Adrenal gland (tissue), 5 donors: Measurements from ENCODE around the gene FOXP2.

Experiments used
- CTCF ChIP-seq, 6 experiments: fragments of 450-650 bp in 4 of 6; fragments of 200-600 bp in 2 of 6; sonication (generic) in 1 of 6; IDR thresholded peaks; 1 replicate in 5 of 6; 2 replicates in 1 of 6; pipeline versions ENCODE4 v1.5.1 to v1.8.0; 2016 to 2021; ENCODE audit warnings: antibody characterized with exemption in 6 of 6, mild to moderate bottlenecking in 2 of 6, moderate library complexity in 1 of 6
- POLR2A ChIP-seq, 2 donors: fragments of 450-650 bp; IDR thresholded peaks; one replicate each; pipeline ENCODE4 v1.6.1; 2017; ENCODE audit warnings: antibody characterized with exemption in 2 of 2, mild to moderate bottlenecking in 2 of 2, moderate library complexity in 1 of 2
- donor health status: DM: no; HTN: no; CAD: no.

- no peak for TF ChIP-seq CTCF (IDR thresholded peaks at IDR 0.05)
- no peak for TF ChIP-seq POLR2A (IDR thresholded peaks at IDR 0.05)
Observed at GRCh38 chr7:114548081-114548980, 133.7 kb downstream of the FOXP2 start.
